Activated T-helper 17 cell treated with anti-CD3 and anti-CD28 coated beads, Interleukin-2, amount 50 U/mL, for 72 hours (primary cell): ENCODE results near the gene CAMK2G. TPM values are rescaled to one million over a fixed set of nuclear protein-coding genes. Genes with fewer than 3 reads are reported as not detected.
"Not testable (repeated sequence)": the region's sequence is repeated elsewhere in the genome, so short reads cannot be mapped to it uniquely, and the experiment has no call there.

Experiments
- ATAC-seq: fragments of 150-1000 bp; cut with Tn5 transposase; replicated peaks from 2 replicates; pipeline ENCODE4 v1.10.0; 2021; ENCODE audit warnings: mild to moderate bottlenecking, moderate library complexity
- H3K27ac Mint-ChIP-seq: one replicate; pipeline ENCODE4 v1.8.0; 2022; ENCODE audit warnings: mixed read lengths
- H3K27me3 Mint-ChIP-seq: one replicate; pipeline ENCODE4 v1.8.0; 2022; ENCODE audit warnings: mixed read lengths
- H3K36me3 Mint-ChIP-seq: one replicate; pipeline ENCODE4 v1.8.0; 2022; ENCODE audit warnings: low read depth, mild to moderate bottlenecking, mixed read lengths
- H3K4me1 Mint-ChIP-seq: one replicate; pipeline ENCODE4 v1.8.0; 2022; ENCODE audit warnings: mixed read lengths
- H3K4me3 Mint-ChIP-seq: one replicate; pipeline ENCODE4 v1.8.0; 2022; ENCODE audit warnings: mild to moderate bottlenecking, mixed read lengths
- H3K9me3 Mint-ChIP-seq: one replicate; pipeline ENCODE4 v1.8.0; 2022; ENCODE audit warnings: mixed read lengths
- total RNA-seq, 2 donors: library from RNA; stranded (reverse); gene quantifications; one replicate each; pipeline ENCODE4 v1.2.3, GENCODE V29; 2022

Gene CAMK2G
- total RNA-seq, 2 donors from 2014 or later = 19.5 to 23.2 TPM

- Mint-ChIP-seq H3K36me3 (no peaks in the 10 kb centered on the region), H3K4me1 (peaks cover 10% of the 10 kb centered on the region), H3K27ac (no peak overlapping the region), H3K4me3 (peak overlapping the region; percentile 68), H3K9me3 (no peaks in the 10 kb centered on the region), H3K27me3 (peaks cover 15% of the 10 kb centered on the region)
- ATAC-seq = no peak
These were observed 35.3 kb upstream of the CAMK2G start for GRCh38 chr10:73909540-73910115.

- H3K27ac Mint-ChIP-seq = peak overlapping the region; percentile 61
- peaks cover 10% of the 10 kb centered on the region for H3K4me1 Mint-ChIP-seq
- H3K4me3 Mint-ChIP-seq = peak overlapping the region; percentile 68
- H3K9me3 Mint-ChIP-seq = no peaks in the 10 kb centered on the region
- H3K36me3 Mint-ChIP-seq = no peaks in the 10 kb centered on the region
- ATAC-seq = peak; percentile 89
- H3K27me3 Mint-ChIP-seq = peaks cover 15% of the 10 kb centered on the region
These were observed 34.6 kb upstream of the CAMK2G start for GRCh38 chr10:73908853-73909539.

GRCh38 chr10:73907841-73908517 is 33.6 kb upstream of the CAMK2G start:
- Mint-ChIP-seq H3K4me1 (peaks cover 10% of the 10 kb centered on the region), H3K27me3 (peaks cover 11% of the 10 kb centered on the region), H3K27ac (no peak overlapping the region), H3K4me3 (peak overlapping the region; percentile 68), H3K36me3 (no peaks in the 10 kb centered on the region), H3K9me3 (no peaks in the 10 kb centered on the region)
- no peak for ATAC-seq

- Mint-ChIP-seq H3K4me3 (no peak overlapping the region), H3K27me3 (peaks cover 14% of the 10 kb centered on the region), H3K36me3 (no peaks in the 10 kb centered on the region), H3K4me1 (peaks cover 10% of the 10 kb centered on the region), H3K27ac (peak overlapping the region; percentile 54), H3K9me3 (no peaks in the 10 kb centered on the region)
- ATAC-seq = no peak
These were observed 32.4 kb upstream of the CAMK2G start for GRCh38 chr10:73906524-73907447.

GRCh38 chr10:73905256-73906020 is 31.1 kb upstream of the CAMK2G start:
- H3K9me3 Mint-ChIP-seq = no peaks in the 10 kb centered on the region
- H3K4me1 Mint-ChIP-seq = peaks cover 8% of the 10 kb centered on the region
- no peak overlapping the region for H3K4me3 Mint-ChIP-seq
- peaks cover 13% of the 10 kb centered on the region for H3K27me3 Mint-ChIP-seq
- ATAC-seq = no peak
- H3K27ac Mint-ChIP-seq = peak overlapping the region; percentile 34
- no peaks in the 10 kb centered on the region for H3K36me3 Mint-ChIP-seq

- H3K9me3 Mint-ChIP-seq = no peaks in the 10 kb centered on the region
- no peak for ATAC-seq
- no peaks in the 10 kb centered on the region for H3K36me3 Mint-ChIP-seq
- H3K27me3 Mint-ChIP-seq = peaks cover 8% of the 10 kb centered on the region
- H3K4me1 Mint-ChIP-seq = no peaks in the 10 kb centered on the region
- no peak overlapping the region for H3K4me3 Mint-ChIP-seq
- H3K27ac Mint-ChIP-seq = no peak overlapping the region
These were observed 28.0 kb upstream of the CAMK2G start for GRCh38 chr10:73902351-73902750.

GRCh38 chr10:73901261-73901660 is 26.9 kb upstream of the CAMK2G start:
- no peaks in the 10 kb centered on the region for H3K9me3 Mint-ChIP-seq
- H3K27ac Mint-ChIP-seq = no peak overlapping the region
- H3K27me3 Mint-ChIP-seq = peaks cover 8% of the 10 kb centered on the region
- no peaks in the 10 kb centered on the region for H3K4me1 Mint-ChIP-seq
- no peaks in the 10 kb centered on the region for H3K36me3 Mint-ChIP-seq
- no peak overlapping the region for H3K4me3 Mint-ChIP-seq
- ATAC-seq = no peak

GRCh38 chr10:73900064-73900463 is 25.7 kb upstream of the CAMK2G start:
- Mint-ChIP-seq H3K9me3 (no peaks in the 10 kb centered on the region), H3K4me1 (no peaks in the 10 kb centered on the region), H3K4me3 (no peak overlapping the region), H3K27ac (no peak overlapping the region), H3K36me3 (no peaks in the 10 kb centered on the region), H3K27me3 (peaks cover 3% of the 10 kb centered on the region)
- ATAC-seq = no peak

- no peak for ATAC-seq
- Mint-ChIP-seq H3K4me1 (peaks cover 4% of the 10 kb centered on the region), H3K27ac (no peak overlapping the region), H3K9me3 (no peaks in the 10 kb centered on the region), H3K4me3 (no peak overlapping the region), H3K36me3 (no peaks in the 10 kb centered on the region), H3K27me3 (peaks cover 3% of the 10 kb centered on the region)
These were observed 25.1 kb upstream of the CAMK2G start for GRCh38 chr10:73899423-73899822.

GRCh38 chr10:73898730-73899410 is 24.5 kb upstream of the CAMK2G start:
- Mint-ChIP-seq H3K27ac (no peak overlapping the region), H3K9me3 (no peaks in the 10 kb centered on the region), H3K36me3 (no peaks in the 10 kb centered on the region), H3K4me3 (no peak overlapping the region), H3K4me1 (peaks cover 7% of the 10 kb centered on the region), H3K27me3 (peaks cover 3% of the 10 kb centered on the region)
- no peak for ATAC-seq

GRCh38 chr10:73897693-73898092 is 23.3 kb upstream of the CAMK2G start:
- Mint-ChIP-seq H3K27ac (no peak overlapping the region), H3K4me3 (no peak overlapping the region), H3K9me3 (no peaks in the 10 kb centered on the region), H3K27me3 (peaks cover 3% of the 10 kb centered on the region), H3K4me1 (peaks cover 7% of the 10 kb centered on the region), H3K36me3 (no peaks in the 10 kb centered on the region)
- ATAC-seq = no peak

GRCh38 chr10:73895381-73895780 is 21.0 kb upstream of the CAMK2G start:
- not testable (repeated sequence) for H3K27me3 Mint-ChIP-seq, H3K36me3 Mint-ChIP-seq, H3K4me3 Mint-ChIP-seq, ATAC-seq, H3K9me3 Mint-ChIP-seq, H3K27ac Mint-ChIP-seq, H3K4me1 Mint-ChIP-seq

- peak; percentile 98 for ATAC-seq
- Mint-ChIP-seq H3K9me3 (no peaks in the 10 kb centered on the region), H3K4me1 (peaks cover 7% of the 10 kb centered on the region), H3K27me3 (no peaks in the 10 kb centered on the region), H3K27ac (peak overlapping the region; percentile 52), H3K36me3 (no peaks in the 10 kb centered on the region), H3K4me3 (peak overlapping the region; percentile 28)
These were observed 20.1 kb upstream of the CAMK2G start for GRCh38 chr10:73894245-73894971.
